Vagina (tissue), 2 donors: ENCODE measurements around the gene TNNT2. TPM values are rescaled to one million over a fixed set of nuclear protein-coding genes. Genes with fewer than 3 reads are reported as not detected.

Experiments used
- DNase-seq, 2 donors: peaks; one replicate each; pipeline ENCODE4 v3.0.0-alpha.2; 2017; ENCODE audit errors: extremely low spot score in 2 of 2
- H3K27ac ChIP-seq: fragments of 200-600 bp; sonication (generic); one replicate; pipeline ENCODE4 v1.5.1; 2019
- H3K27me3 ChIP-seq: fragments of 200-600 bp; sonication (generic); one replicate; pipeline ENCODE4 v1.5.1; 2019
- H3K36me3 ChIP-seq, 2 donors: fragments of 200-600 bp; sonication (generic); one replicate each; pipeline ENCODE4 v1.5.1; 2017 to 2019
- H3K4me1 ChIP-seq: fragments of 200-600 bp; sonication (generic); one replicate; pipeline ENCODE4 v1.5.1; 2019
- H3K4me3 ChIP-seq, 2 donors: fragments of 200-600 bp; sonication (generic); 1 replicate in 1 of 2; 2 replicates in 1 of 2; pipeline ENCODE4 v1.5.1; 2016 to 2019
- H3K9me3 ChIP-seq: fragments of 200-600 bp; sonication (generic); one replicate; pipeline ENCODE4 v1.5.1; 2019
- POLR2A ChIP-seq, 2 donors: fragments of 450-650 bp; IDR thresholded peaks; one replicate each; pipeline ENCODE4 v1.6.1; 2017; ENCODE audit warnings: antibody characterized with exemption in 2 of 2, mild to moderate bottlenecking in 2 of 2, moderate library complexity in 2 of 2
- POLR2AphosphoS5 ChIP-seq, 2 donors: sonication (generic); formaldehyde crosslinking; IDR thresholded peaks; one replicate each; pipeline ENCODE4 v1.9.0; 2017; ENCODE audit warnings: antibody characterized with exemption in 2 of 2, mild to moderate bottlenecking in 2 of 2, low read depth in 1 of 2; ENCODE audit not compliant: insufficient read depth in 1 of 2
- intact Hi-C: fragments of 100-400 bp; cut with DNase I; formaldehyde crosslinking; loops from one replicate; pipeline ENCODE4 v1.15.1; 2023
- total RNA-seq: library from RNA; depleted of rRNA; stranded (reverse); fragments of >200 nt; gene quantifications from one replicate; pipeline ENCODE4 v1.2.3, GENCODE V29; 2016
- TF ChIP-seq, protein P1 (sequence below), 3 experiments: fragments of 450-650 bp in 2 of 3; fragments of 200-600 bp in 1 of 3; sonication (generic) in 1 of 3; IDR thresholded peaks; one replicate each; pipeline ENCODE4 v1.5.1; 2017 to 2019; ENCODE audit warnings: antibody characterized with exemption in 3 of 3, mild to moderate bottlenecking in 2 of 3, moderate library complexity in 2 of 3

TNNT2 gene
- total RNA-seq, 1 donor from 2014 or later: 9.8 TPM

DNA sequence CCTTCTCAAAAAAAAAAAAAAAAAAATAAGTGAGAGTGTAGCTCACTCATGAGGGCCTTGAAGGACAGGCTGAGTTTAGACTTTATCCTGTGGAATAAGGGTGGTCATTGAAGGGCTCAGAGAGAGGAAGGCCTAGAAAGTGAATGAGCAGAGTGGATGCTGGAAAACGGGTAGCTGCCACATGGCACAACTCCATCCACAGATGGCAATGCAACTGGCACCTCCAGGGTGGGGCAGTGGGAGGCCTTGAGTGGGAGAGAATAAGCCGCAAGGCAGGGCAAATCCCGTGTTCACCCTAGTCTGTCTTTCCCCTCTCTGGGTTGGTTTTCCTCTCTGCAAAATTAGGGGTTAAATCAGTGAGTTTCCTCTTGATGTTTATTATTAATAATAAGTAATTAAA is 41.0 kb upstream of the TNNT2 start:
- no peak for TF ChIP-seq POLR2AphosphoS5 (IDR thresholded peaks at IDR 0.05; ENCODE audit: insufficient read depth in 1 of 2, low read depth in 1 of 2)
- no peaks in the 10 kb centered on the region for H3K27me3 ChIP-seq
- H3K27ac ChIP-seq: no peak overlapping the region
- no peak for DNase-seq
- no peaks in the 10 kb centered on the region for H3K36me3 ChIP-seq
- no peaks in the 10 kb centered on the region for H3K4me1 ChIP-seq
- intact Hi-C loops: no loop called here
- H3K4me3 ChIP-seq: no peak overlapping the region
- H3K9me3 ChIP-seq: no peaks in the 10 kb centered on the region

- Histone ChIP-seq H3K4me1 (no peaks in the 10 kb centered on the region), H3K4me3 (no peak overlapping the region), H3K27me3 (no peaks in the 10 kb centered on the region), H3K27ac (no peak overlapping the region), H3K36me3 (no peaks in the 10 kb centered on the region), H3K9me3 (no peaks in the 10 kb centered on the region)
- TF ChIP-seq POLR2A (IDR thresholded peaks at IDR 0.05) (no peak), POLR2AphosphoS5 (IDR thresholded peaks at IDR 0.05; ENCODE audit: insufficient read depth in 1 of 2, low read depth in 1 of 2) (no peak)
- TF ChIP-seq, protein P1, sequence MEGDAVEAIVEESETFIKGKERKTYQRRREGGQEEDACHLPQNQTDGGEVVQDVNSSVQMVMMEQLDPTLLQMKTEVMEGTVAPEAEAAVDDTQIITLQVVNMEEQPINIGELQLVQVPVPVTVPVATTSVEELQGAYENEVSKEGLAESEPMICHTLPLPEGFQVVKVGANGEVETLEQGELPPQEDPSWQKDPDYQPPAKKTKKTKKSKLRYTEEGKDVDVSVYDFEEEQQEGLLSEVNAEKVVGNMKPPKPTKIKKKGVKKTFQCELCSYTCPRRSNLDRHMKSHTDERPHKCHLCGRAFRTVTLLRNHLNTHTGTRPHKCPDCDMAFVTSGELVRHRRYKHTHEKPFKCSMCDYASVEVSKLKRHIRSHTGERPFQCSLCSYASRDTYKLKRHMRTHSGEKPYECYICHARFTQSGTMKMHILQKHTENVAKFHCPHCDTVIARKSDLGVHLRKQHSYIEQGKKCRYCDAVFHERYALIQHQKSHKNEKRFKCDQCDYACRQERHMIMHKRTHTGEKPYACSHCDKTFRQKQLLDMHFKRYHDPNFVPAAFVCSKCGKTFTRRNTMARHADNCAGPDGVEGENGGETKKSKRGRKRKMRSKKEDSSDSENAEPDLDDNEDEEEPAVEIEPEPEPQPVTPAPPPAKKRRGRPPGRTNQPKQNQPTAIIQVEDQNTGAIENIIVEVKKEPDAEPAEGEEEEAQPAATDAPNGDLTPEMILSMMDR (IDR thresholded peaks at IDR 0.05): no peak
- no peak for DNase-seq
- intact Hi-C loops: no loop called here
Measured at GRCh38 chr1:201414051-201414738, 36.7 kb upstream of the TNNT2 start.

DNA sequence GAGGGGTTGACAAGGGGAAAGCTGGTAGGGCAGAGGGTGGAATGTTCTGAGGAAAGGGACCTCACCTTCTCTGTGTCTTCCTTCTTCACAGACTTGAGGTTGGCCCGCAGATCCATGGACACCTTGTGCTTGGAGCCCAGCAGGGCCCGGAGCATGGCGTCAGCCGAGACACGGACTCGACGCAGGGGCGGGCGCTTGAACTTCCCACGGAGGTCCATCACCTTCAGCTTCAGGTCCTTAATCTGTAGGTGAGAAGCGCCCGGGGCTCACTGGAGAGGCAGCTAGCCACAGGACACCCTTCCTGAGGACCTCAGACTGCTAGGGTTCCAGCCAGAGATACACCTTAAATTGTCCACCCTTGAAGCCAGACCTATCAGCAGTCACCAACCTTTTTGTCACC is 33.8 kb upstream of the TNNT2 start:
- TF ChIP-seq POLR2A (IDR thresholded peaks at IDR 0.05): no peak
- TF ChIP-seq POLR2AphosphoS5 (IDR thresholded peaks at IDR 0.05; ENCODE audit: insufficient read depth in 1 of 2, low read depth in 1 of 2): no peak
- TF ChIP-seq, protein P1 (IDR thresholded peaks at IDR 0.05): no peak
- no peak for DNase-seq
- intact Hi-C loops: no loop called here
- H3K36me3 ChIP-seq: no peaks in the 10 kb centered on the region
- no peaks in the 10 kb centered on the region for H3K27me3 ChIP-seq
- no peak overlapping the region for H3K4me3 ChIP-seq
- peaks cover 10% of the 10 kb centered on the region for H3K4me1 ChIP-seq
- H3K9me3 ChIP-seq: no peaks in the 10 kb centered on the region
- H3K27ac ChIP-seq: no peak overlapping the region

DNA sequence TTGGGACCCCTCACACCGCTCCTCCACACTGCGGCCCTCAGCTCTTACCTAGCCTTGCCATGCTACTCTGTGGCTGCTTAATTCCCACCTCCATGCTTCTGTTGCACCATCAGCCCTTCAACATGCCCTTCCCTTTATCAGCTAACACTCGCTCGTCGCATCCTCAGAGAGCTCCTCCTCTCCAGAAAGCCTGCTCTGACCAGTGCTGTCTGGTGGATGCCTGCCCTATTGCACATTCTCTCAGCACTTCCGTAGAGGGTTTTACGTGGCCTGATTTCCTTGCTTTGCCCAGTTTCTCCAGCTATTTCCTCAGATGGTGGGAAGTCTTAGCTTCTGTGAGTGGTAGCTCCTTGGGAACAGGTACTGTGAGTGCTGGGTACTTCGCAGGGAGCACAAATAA is 32.0 kb upstream of the TNNT2 start:
- DNase-seq: no peak
- Histone ChIP-seq H3K36me3 (no peaks in the 10 kb centered on the region), H3K27ac (no peak overlapping the region), H3K9me3 (no peaks in the 10 kb centered on the region), H3K4me1 (peaks cover 12% of the 10 kb centered on the region), H3K4me3 (no peak overlapping the region), H3K27me3 (no peaks in the 10 kb centered on the region)
- intact Hi-C loops: no loop called here
- TF ChIP-seq POLR2AphosphoS5 (IDR thresholded peaks at IDR 0.05; ENCODE audit: insufficient read depth in 1 of 2, low read depth in 1 of 2) (no peak), POLR2A (IDR thresholded peaks at IDR 0.05) (no peak)
- TF ChIP-seq, protein P1 (IDR thresholded peaks at IDR 0.05): no peak

DNA sequence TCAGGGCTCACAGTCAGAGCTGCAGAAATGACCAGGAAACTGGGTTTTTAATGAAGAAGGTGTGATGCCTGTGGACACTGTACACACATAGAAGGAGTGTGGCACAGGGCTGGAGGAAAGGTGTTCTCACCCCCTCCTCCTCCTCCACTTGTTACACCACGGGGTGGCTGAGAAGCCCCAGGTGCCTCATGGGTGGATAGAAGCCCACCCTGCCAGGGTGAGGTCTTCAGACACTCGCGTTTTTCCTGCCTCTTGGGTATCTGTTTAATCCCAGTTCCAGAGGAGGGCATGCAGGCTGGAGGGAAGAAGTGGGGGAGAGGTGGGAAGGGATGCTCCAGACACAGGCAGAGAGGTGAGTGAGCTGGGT is 31.3 kb upstream of the TNNT2 start:
- H3K27me3 ChIP-seq: no peaks in the 10 kb centered on the region
- no peak for DNase-seq
- TF ChIP-seq POLR2A (IDR thresholded peaks at IDR 0.05) (no peak), POLR2AphosphoS5 (IDR thresholded peaks at IDR 0.05; ENCODE audit: insufficient read depth in 1 of 2, low read depth in 1 of 2) (no peak)
- TF ChIP-seq, protein P1 (IDR thresholded peaks at IDR 0.05): no peak
- H3K4me1 ChIP-seq: peaks cover 18% of the 10 kb centered on the region
- no peak overlapping the region for H3K27ac ChIP-seq
- H3K9me3 ChIP-seq: no peaks in the 10 kb centered on the region
- no peaks in the 10 kb centered on the region for H3K36me3 ChIP-seq
- intact Hi-C loops: no loop called here
- H3K4me3 ChIP-seq: no peak overlapping the region
